ENCODE data around the gene PERM1.

The PERM1 gene

GRCh38 chr1:998745-998994 is 16.8 kb upstream of the PERM1 start:
- no peaks in the 10 kb centered on the region for H3K36me3 ChIP-seq (ENCODE audit: insufficient read depth, low read length)
- H3K9me2 ChIP-seq (replicated peaks; ENCODE audit: low read depth, low read length) = no peaks in the 10 kb centered on the region
- no peaks in the 10 kb centered on the region for H3K9me3 ChIP-seq (ENCODE audit: insufficient read depth, low read depth, low read length)
- 0 out of 2 replicates have a peak overlapping the region, but pooled peaks have one; percentile 65 for H2AFZ ChIP-seq (ENCODE audit: low read length)
- H3F3A ChIP-seq (ENCODE audit: low read depth) = no peaks in the 10 kb centered on the region
- H3K27me3 ChIP-seq (ENCODE audit: insufficient read depth, low read length, poor library complexity, severe bottlenecking) = no peaks in the 10 kb centered on the region
- peak overlapping the region; percentile 75 for H3K9ac ChIP-seq (ENCODE audit: low read depth, low read length, poor library complexity, severe bottlenecking)
- TF ChIP-seq EZH2phosphoT487 (IDR thresholded peaks at IDR 0.05; ENCODE audit: borderline replicate concordance) = no peak
- TF ChIP-seq CTCF (conservative IDR thresholded peaks at IDR 0.05; ENCODE audit: low read length) = no peak
- H4K20me1 ChIP-seq (ENCODE audit: insufficient read depth, low read length, poor library complexity, severe bottlenecking) = peaks cover 17% of the 10 kb centered on the region
- peaks cover 37% of the 10 kb centered on the region for H3K4me1 ChIP-seq (ENCODE audit: insufficient read depth, low read length, poor library complexity, severe bottlenecking)
- H3K79me2 ChIP-seq (ENCODE audit: insufficient read depth, low read length) = peaks cover 12% of the 10 kb centered on the region; the same call in 1 of the 2 replicates
- H3K4me3 ChIP-seq (ENCODE audit: low read length, poor library complexity, severe bottlenecking) = peak overlapping the region; percentile 85
- H3K4me2 ChIP-seq (ENCODE audit: low read depth, low read length, poor library complexity, severe bottlenecking) = peak overlapping the region; percentile 98

- TF ChIP-seq EZH2phosphoT487 (IDR thresholded peaks at IDR 0.05; ENCODE audit: borderline replicate concordance) = no peak
- TF ChIP-seq CTCF (conservative IDR thresholded peaks at IDR 0.05; ENCODE audit: low read length) = peak; percentile 14; the same call in 1 of the 2 replicates
- no peaks in the 10 kb centered on the region for H3K9me3 ChIP-seq (ENCODE audit: insufficient read depth, low read depth, low read length)
- peak overlapping the region; percentile 85 for H3K4me3 ChIP-seq (ENCODE audit: low read length, poor library complexity, severe bottlenecking)
- H3F3A ChIP-seq (ENCODE audit: low read depth) = no peaks in the 10 kb centered on the region
- no peak overlapping the region for H2AFZ ChIP-seq (ENCODE audit: low read length)
- H3K36me3 ChIP-seq (ENCODE audit: insufficient read depth, low read length) = no peaks in the 10 kb centered on the region
- H3K9ac ChIP-seq (ENCODE audit: low read depth, low read length, poor library complexity, severe bottlenecking) = peak overlapping the region; percentile 75
- no peaks in the 10 kb centered on the region for H3K9me2 ChIP-seq (replicated peaks; ENCODE audit: low read depth, low read length)
- no peaks in the 10 kb centered on the region for H3K27me3 ChIP-seq (ENCODE audit: insufficient read depth, low read length, poor library complexity, severe bottlenecking)
- peaks cover 17% of the 10 kb centered on the region for H4K20me1 ChIP-seq (ENCODE audit: insufficient read depth, low read length, poor library complexity, severe bottlenecking)
- H3K4me2 ChIP-seq (ENCODE audit: low read depth, low read length, poor library complexity, severe bottlenecking) = peak overlapping the region; percentile 98
- H3K4me1 ChIP-seq (ENCODE audit: insufficient read depth, low read length, poor library complexity, severe bottlenecking) = peaks cover 33% of the 10 kb centered on the region
- H3K79me2 ChIP-seq (ENCODE audit: insufficient read depth, low read length) = peaks cover 12% of the 10 kb centered on the region; the same call in 1 of the 2 replicates
Measured at GRCh38 chr1:997993-998744, 16.3 kb upstream of the PERM1 start.

- peaks cover 17% of the 10 kb centered on the region for H4K20me1 ChIP-seq (ENCODE audit: insufficient read depth, low read length, poor library complexity, severe bottlenecking)
- H3K27me3 ChIP-seq (ENCODE audit: insufficient read depth, low read length, poor library complexity, severe bottlenecking) = no peaks in the 10 kb centered on the region
- TF ChIP-seq EZH2phosphoT487 (IDR thresholded peaks at IDR 0.05; ENCODE audit: borderline replicate concordance) = no peak
- no peak for TF ChIP-seq CTCF (conservative IDR thresholded peaks at IDR 0.05; ENCODE audit: low read length)
- no peak overlapping the region for H3K4me3 ChIP-seq (ENCODE audit: low read length, poor library complexity, severe bottlenecking)
- H3K9me3 ChIP-seq (ENCODE audit: insufficient read depth, low read depth, low read length) = no peaks in the 10 kb centered on the region
- no peaks in the 10 kb centered on the region for H3K9me2 ChIP-seq (replicated peaks; ENCODE audit: low read depth, low read length)
- H3K79me2 ChIP-seq (ENCODE audit: insufficient read depth, low read length) = peaks cover 8% of the 10 kb centered on the region; the same call in 1 of the 2 replicates
- no peak overlapping the region for H3K9ac ChIP-seq (ENCODE audit: low read depth, low read length, poor library complexity, severe bottlenecking)
- H3K36me3 ChIP-seq (ENCODE audit: insufficient read depth, low read length) = no peaks in the 10 kb centered on the region
- H2AFZ ChIP-seq (ENCODE audit: low read length) = no peak overlapping the region
- H3K4me1 ChIP-seq (ENCODE audit: insufficient read depth, low read length, poor library complexity, severe bottlenecking) = peaks cover 28% of the 10 kb centered on the region
- H3F3A ChIP-seq (ENCODE audit: low read depth) = no peaks in the 10 kb centered on the region
- H3K4me2 ChIP-seq (ENCODE audit: low read depth, low read length, poor library complexity, severe bottlenecking) = peak overlapping the region; percentile 98
Measured at GRCh38 chr1:997713-997992, 15.8 kb upstream of the PERM1 start.

Measured in Loucy (cell line).